HG02623 (cell line): Measurements from ENCODE around the gene DLGAP1.
"Not testable (repeated sequence)": the region's sequence is repeated elsewhere in the genome, so short reads cannot be mapped to it uniquely, and the experiment has no call there.

Experiments
- ATAC-seq: cut with Tn5 transposase; IDR thresholded peaks from one replicate; pipeline ENCODE4 v1.9.1; 2021; ENCODE audit warnings: moderate library complexity; ENCODE audit not compliant: unreplicated experiment

DLGAP1 gene

DNA sequence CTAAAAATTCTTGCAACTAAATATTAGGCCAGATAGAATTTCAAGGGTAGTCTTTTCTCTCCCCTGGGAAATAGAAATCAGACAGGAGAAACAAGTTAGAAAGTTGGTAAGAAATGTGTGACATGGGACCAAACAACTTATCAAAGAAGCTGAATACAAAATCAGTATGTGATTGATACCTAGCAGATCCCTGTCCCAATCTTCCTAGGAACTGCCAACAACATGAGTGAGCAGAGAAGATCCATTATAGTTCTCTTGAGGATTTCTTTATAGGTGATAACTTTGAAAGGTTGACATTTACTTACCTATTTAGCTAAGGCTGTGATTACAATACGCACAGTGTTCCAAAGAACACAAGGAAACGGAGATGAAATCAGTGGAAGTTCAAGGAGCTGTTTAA lies 162.4 kb downstream of the DLGAP1 start:
- ATAC-seq = no peak

DNA sequence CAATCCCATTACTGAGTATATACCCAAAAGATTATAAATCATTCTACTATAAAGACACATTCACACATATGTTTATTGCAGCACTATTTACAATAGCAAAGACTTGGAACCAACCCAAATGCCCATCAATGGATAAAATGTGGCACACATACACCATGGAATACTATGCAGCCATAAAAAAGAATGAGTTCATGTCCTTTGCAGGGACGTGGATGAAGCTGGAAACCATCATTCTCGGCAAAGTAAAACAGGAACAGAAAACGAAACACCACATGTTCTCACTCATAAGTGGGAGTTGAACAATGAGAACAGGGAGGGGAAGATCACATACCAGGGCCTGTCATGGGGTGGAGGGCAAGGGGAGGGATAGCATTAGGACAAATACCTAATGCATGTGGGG lies 167.8 kb downstream of the DLGAP1 start:
- ATAC-seq = not testable (repeated sequence)

DNA sequence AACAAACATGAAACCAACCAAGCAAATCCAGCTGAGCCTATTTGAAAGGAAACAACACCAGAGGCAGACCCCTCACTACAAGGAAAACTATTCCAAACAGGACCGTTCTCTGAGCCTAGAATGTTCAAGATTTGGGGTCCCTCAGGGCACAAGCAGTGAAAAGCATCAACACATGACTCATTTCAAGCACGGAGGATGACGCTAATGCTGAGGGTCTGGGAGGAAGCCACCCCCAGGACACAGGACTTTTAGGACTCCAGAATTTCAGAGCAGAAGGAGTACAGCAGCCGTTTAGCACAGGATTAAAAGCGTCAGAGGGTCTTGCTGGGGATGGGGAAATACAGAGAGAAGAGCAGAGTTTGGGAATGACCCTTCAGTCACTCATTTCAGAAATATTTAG lies 168.9 kb downstream of the DLGAP1 start:
- ATAC-seq = no peak

DNA sequence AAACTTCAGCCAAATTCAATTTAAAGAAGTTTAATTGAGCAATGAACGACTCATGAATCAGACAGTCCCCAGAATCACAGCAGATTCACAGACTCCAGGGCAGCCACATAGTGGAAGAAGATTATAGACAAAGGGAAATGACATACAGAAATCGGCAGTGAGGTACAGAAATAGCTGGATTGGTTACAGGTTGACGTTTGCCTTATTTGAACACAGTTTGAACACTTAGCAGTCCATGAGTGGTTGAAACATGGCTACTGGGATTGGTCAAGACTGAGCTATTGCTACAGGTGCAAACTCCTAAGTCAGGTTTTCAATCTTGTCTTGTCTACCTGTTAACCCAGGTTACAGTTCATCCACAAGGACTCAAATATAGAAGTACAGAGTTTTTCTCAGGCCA lies 169.6 kb downstream of the DLGAP1 start:
- no peak for ATAC-seq

DNA sequence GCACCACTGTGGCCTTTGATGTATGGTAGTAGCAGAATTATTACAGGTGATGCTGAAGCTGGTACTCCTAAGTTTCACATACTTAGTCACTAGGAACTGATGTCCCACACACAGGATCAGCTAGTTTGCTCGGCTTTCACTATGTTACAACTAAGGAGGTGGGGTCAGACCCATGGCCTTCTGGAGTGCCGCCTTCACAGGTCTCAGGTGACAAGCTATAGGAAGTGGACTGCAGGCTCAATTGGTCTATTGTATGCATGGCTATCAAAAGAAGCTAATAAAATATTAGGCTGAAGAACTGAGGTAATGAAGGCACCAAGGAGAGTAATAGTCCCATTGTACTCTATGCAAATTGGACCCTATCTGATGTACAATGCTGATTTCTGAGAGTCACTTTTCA lies 170.6 kb downstream of the DLGAP1 start:
- ATAC-seq = no peak

DNA sequence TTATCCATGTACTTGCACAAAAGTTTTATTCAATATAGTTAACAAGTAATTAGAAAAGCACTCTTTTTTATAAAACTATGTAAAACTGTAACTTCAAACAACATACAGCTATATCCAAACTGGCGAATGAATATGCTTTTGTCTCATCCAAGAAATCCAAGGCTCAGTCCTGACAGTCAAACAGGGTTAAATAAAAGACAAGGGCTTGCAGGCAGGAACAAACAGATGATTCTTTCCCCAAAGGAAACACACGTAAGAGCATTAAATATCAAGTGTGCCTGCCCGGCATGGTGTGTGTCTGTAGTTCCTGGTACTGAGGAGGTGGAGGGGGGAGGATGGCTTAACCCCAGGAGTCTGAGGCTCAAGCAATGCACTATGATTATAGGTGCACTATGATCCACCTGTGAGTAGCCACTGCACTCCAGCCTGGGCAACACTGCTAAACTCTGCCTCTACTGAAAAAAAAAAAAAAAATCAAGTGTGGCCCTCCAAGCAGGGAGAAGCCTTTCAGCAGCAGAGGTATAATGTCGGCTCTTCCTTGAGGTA lies 171.3 kb downstream of the DLGAP1 start:
- no peak for ATAC-seq

DNA sequence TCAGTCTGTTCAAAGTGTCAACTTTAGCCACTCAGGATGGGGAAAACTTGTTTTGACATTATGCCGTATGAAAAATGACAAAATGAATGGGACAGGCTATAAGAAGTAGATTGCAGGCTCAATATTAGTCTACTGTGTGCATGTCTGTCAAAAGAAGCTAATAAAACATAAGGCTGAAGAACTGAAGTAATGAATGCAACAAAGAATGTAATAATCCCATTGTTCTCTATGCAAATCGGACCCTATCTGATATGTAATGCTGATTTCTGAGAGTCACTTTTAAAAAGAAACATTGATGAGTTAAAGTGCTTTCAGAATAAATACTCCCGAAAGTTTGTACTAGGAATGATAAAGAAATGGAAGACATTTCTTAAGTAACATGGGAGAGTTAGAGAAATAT lies 172.2 kb downstream of the DLGAP1 start:
- ATAC-seq = no peak

DNA sequence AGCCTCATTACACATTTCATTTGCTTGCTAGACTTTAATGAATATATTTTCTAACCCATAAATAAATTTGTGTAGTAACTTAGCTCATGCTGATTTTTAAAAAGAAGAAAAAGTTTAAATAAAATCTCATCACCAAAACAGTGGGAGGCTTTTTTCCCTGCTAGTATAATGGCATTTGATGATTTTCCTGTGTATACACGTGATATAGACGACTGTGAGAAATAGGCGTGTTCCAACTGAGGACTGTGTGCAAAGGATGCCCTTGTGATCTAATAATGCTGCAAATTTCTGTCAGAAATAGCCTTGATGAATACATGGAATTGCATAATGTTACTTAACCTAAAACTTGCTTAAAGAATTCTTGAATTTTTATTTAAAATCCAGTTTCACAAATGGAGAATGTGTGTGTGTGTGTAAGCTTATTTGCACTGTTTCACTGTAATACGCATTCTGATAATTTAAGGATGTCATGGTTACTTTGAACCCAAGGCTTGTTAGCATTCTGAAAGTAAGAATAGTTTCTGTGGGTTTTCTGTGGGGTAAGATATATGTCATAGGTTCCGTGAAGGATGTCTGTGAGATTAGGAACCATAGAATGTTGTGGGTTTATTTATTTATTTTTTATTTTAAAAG lies 178.0 kb downstream of the DLGAP1 start:
- no peak for ATAC-seq

DNA sequence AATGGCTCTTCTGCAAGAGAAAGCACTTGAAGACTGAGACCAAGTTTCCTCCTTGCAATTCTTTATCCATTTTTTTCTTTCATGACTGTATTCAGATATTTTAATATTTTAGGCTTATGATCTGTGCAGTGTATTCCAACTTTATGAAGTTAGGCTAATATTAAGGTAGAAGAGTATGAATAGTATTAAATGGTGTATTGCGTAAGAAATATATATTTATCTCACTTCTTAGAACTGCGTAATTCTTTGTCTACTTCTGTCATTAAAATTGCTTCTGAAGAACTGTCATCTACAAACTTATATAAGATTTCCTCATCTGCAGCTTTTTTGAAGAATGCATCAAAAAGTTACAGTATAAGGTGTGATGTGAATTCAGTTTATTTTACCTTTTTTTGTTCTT lies 183.2 kb downstream of the DLGAP1 start:
- no peak for ATAC-seq

DNA sequence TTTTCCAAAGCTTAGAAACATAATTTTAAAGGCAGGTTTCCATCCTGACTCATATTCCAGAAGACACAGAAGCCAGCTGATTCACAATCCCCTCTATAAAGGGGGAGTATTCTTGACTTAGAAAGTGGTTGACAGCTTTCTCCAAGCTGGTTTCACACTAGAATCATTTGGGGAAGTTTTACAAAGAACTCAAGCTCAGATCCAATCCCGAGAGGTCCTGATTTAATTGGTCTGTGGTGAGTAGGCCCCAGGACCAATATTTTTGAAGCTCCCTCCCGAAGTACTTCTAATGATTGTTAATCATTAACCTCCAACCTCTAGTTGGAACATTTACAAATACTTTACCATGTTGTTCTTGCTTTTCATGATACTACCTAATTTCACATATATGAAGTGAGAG lies 184.1 kb downstream of the DLGAP1 start:
- ATAC-seq = no peak

DNA sequence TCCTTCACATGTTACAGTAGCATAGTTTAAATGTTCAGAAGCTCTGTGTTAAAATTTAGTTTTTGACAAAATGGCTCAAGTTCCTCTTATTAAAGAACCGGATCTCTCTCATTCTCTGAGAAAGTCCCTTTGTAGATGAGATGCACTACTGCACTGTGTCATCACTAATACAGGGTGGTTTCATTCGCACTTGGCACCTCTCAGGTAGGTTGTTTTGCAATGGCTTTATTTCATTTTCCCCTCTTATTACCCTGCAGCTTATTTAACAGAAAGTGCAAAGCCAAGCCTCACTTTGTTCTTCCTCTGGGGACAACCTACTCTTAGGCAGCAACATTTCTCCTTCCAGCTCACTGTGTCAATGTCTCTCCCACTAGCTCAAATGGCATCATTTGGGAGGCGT lies 185.1 kb downstream of the DLGAP1 start:
- no peak for ATAC-seq

DNA sequence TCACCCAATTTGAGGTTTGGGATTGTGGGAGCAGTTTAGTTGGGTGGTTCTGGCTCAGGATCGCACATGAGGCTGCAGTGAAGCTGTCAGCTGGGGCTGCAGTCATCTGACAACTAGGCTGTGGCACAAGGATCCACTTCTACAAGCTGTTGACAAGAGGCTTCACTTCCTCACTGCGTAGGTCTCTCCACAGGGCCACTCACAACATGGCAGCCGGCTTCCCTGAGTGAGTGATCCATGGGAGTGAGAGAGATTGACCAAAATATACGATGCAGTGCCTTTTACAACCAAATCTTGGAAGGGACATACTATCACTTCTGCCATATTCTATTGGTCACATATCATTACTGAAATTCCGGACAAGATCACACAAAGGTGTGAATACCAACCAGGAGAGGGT lies 187.5 kb downstream of the DLGAP1 start:
- no peak for ATAC-seq

DNA sequence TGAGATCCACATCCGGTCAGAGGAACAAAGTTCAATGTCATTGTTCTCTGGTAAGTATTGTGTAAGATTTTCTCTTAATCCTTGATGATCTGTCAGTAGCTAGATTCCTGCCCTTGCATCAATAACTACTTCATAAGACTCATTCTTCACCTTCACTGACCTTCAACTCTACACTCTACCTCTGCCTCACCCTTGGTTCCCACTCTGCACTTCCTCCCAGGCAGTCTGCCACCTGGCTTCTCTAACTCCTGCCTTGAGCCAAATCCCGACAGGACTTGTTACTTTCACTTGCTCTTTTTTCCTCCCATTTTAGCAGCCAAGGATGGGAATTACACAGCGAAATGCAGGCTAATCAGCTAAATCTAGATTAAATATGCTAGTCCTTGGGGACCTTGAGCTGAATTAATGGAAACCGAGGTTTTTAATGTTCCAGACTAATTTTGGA lies 190.7 kb downstream of the DLGAP1 start:
- ATAC-seq = no peak

DNA sequence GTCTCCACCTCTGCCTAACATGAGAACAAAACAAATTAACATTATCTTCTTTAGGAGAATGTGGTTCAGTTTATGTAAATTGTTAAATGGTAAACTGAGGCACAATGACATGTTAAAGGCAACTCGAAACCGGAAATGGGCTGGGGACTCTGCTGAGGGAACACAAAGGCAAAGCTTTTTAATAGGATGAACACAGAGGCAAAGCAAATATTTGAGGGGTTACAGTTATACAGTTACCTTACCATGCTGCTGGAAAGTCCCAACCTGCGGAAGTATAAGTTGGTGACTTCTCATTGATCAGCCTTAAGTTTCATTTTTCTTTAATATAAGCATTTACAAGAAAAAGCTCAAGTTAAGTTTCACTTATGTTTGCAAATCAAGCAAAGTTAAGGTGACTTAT lies 195.0 kb downstream of the DLGAP1 start:
- no peak for ATAC-seq

DNA sequence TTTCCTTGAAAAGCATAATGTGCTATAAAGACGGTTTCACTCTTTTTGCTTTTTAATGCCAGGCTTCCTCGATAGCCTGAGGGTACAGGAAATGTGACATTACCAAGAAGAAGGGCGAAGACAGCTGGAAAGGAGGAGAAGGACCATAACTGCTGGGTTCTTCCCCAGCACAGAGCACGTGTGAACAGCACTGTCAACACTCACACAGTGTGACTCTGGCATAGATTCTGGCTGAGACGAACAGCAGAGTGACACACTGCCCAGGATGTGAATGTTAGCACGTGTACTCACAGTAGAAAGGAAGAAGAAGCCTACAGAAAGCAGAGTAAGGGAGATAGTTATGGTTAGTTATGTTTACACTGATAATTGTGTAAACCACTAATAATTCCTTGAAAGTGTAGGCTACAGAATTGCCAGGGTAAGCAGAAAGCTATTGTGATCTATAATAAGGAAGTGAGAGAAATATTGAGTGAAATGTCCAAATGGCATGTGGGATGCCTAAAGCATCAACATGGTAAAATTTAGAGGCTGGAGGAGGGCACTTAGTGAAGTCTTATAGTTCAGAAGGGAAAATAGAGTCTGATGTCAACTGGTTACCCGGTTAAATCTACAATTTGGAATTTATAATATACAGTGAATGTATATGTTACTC lies 198.2 kb downstream of the DLGAP1 start:
- ATAC-seq = no peak

DNA sequence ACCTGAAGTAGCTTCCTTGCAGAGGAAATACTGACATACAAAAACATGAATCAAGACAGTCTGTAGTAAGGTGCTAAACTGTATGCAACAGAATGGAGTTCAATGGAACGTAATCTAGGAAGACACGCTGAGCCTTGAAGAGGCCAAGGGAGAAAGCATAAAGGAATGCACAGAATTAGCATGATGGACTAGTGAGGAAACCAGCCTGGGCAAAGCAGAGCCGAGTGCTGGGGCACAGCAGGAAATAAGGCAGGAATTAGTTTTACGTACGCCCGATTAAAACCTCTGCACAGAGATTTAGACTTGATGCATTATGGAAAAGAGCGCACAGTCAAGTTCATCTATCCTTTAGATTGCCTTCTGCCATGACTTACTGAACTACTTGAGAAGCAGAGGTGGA lies 200.3 kb downstream of the DLGAP1 start:
- no peak for ATAC-seq

DNA sequence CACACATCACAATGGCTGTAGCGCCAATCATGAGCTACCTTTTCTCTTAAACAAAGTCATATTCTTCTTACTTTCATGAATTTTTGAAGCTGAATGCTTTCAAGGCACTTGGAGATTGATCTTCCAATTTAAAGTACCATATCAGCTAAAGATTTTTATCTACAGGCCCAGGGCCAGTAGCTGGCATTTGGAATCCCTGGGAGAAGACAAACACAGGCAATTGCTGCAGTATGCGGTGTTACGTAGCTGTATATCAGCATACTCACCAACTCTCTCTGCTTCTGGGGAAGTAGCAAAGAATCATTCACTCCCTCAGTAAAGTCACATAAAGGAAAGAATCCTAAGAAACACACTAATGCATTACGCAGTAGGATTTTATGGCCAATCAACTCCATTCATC lies 202.3 kb downstream of the DLGAP1 start:
- no peak for ATAC-seq

DNA sequence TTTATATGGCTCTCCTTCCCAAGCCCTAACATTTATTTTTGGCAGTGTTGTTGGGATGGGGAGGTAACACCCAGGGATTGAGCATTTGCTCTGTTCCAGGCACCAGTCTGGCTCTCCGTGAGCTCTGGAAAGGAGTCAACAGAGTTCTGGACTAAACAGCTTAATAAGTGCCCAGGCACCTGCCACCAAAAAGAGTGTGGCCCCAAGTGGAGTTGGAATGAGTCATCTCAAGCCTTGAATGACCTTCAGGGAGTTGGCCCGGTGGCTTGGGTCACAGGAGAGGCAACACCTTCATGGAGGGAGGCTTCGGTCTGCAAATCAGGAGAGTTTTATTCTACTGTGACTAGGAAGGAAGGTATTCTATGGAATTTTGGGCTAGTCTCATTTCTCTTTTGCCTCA lies 203.2 kb downstream of the DLGAP1 start:
- no peak for ATAC-seq

DNA sequence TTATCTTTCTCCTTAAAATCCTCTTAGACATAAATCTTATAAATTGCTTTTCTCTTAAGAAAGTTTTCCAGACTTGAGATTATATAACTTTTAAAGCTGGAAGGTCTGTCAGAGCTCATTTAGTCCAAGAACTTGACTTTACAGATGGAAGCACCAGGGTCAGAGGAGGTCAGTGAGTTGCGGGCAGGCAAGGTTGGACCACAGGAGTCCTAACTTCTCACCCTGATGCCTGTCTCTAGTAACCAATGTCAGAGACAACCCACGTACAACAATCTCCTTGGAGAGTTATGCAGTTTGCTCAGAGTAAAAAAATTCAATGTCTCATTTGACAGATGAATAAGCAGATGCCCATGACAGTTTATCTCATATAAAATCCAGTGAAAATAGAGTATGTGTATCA lies 203.9 kb downstream of the DLGAP1 start:
- ATAC-seq = no peak

DNA sequence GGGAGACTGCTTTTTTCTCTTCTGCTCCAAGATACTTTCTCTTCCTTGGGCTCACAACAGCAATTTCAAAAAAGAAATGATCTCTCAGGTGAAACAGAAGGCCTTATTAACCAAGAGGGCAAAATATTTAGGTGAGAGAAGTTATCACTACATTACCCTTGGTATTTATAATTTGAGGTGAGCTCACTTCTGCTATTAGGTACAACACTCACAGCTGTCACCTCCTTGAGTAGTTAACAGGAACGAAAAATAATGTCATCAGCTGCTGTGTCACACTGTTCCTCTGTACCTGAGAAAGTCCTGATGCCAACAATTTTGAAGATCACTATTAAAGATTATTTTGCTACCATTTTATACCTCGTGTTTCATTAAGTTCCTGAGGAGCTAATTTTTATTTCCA lies 205.0 kb downstream of the DLGAP1 start:
- no peak for ATAC-seq

DNA sequence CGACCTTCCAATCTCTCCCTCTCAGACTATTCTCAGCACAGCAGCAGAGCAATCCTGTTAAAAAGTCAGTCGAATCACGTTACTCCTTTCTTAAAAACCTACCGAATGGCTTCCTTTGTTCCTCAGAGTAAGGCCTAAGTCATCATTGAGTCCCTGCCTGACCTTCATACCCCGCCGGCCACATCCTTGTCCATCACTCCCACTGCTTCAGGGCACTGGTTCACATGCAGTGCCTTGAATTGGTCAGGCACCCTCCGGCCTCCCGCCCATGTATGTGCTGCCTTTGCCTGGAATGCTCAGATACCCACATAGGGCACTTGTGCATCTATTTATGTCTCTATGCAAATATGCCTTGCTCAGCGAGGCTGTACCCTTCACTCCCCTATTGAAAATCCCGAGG lies 206.4 kb downstream of the DLGAP1 start:
- ATAC-seq = no peak

DNA sequence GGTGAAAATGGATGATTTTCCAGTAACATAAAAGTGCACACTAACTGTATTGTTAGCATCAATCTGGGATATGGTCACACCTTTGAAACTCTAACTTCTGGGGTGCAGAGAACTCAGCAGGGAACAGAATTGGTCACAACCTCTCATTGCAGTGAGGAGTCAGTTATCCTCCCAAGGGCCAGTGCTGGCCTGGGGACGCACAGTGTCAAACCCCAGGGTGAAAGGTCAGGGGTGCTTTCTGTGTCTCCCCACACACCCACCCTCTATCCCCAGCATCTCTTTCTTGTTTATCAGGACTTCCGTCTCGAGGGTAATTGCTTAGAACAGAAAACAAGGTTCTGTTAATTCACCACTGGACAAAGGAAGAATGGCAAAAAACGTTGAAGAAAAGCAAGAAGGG lies 208.7 kb downstream of the DLGAP1 start:
- ATAC-seq = no peak

DNA sequence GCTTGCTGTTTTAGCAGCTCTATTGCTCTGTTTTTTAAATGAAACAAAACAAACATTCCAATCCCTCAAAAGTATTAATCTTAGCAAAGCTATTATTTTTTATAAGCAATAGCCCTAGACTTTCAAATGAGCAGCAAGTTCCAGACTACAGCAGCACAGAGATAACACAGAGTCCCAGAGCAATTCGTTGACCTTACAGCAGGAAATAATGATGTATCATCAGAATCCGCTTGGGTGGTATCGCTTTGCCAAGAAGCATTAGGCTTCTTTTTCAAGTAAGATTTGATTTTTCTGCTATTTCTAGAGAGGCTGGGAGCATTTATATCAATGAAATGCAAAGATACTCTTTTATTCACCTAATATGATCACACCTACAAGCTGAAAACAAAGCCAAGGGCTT lies 209.7 kb downstream of the DLGAP1 start:
- ATAC-seq = no peak
